Esophagus (tissue), 2 donors: ENCODE data around the gene LTBP2. TPM values are rescaled to one million over a fixed set of nuclear protein-coding genes. Genes with fewer than 3 reads are reported as not detected.

Source experiments
- H3K27ac ChIP-seq, 2 donors: one replicate each; pipeline ENCODE4 v1.5.1; 2013; ENCODE audit warnings: low read depth in 2 of 2, mild to moderate bottlenecking in 2 of 2, inconsistent platforms in 1 of 2, low read length in 1 of 2, moderate library complexity in 1 of 2
- H3K27me3 ChIP-seq, 2 donors: one replicate each; pipeline ENCODE4 v1.6.1; 2013; ENCODE audit warnings: low read length in 2 of 2, control low read depth in 1 of 2, mild to moderate bottlenecking in 1 of 2; ENCODE audit not compliant: insufficient read depth in 2 of 2, control insufficient read depth in 1 of 2
- H3K36me3 ChIP-seq, 2 donors: one replicate each; pipeline ENCODE4 v1.6.1; 2013; ENCODE audit warnings: low read length in 1 of 2; ENCODE audit not compliant: control insufficient read depth in 2 of 2, insufficient read depth in 2 of 2
- H3K4me1 ChIP-seq, 2 donors: one replicate each; pipeline ENCODE4 v1.6.1; 2013; ENCODE audit warnings: low read length in 1 of 2; ENCODE audit not compliant: control insufficient read depth in 2 of 2, insufficient read depth in 2 of 2
- H3K4me3 ChIP-seq, 2 donors: one replicate each; pipeline ENCODE4 v1.5.1; 2013; ENCODE audit warnings: low read length in 2 of 2, mild to moderate bottlenecking in 2 of 2, low read depth in 1 of 2, moderate library complexity in 1 of 2
- H3K9me3 ChIP-seq, 2 donors: one replicate each; pipeline ENCODE4 v1.6.1; 2013; ENCODE audit warnings: mild to moderate bottlenecking in 2 of 2, low read depth in 1 of 2, low read length in 1 of 2, moderate library complexity in 1 of 2; ENCODE audit not compliant: control insufficient read depth in 2 of 2, insufficient read depth in 1 of 2
- WGBS, 2 donors: extraction: QIAGEN DNeasy Blood & Tissue Kit; methylation state at CpG; one replicate each; pipeline ENCODE4 v1.1.7; 2013; 5-methylcytosine and 5-hydroxymethylcytosine counted together
- polyA plus RNA-seq, 2 donors: library from polyadenylated mRNA; stranded (reverse); fragments of 200-250 nt; gene quantifications; one replicate each; pipeline ENCODE4 v1.2.3, GENCODE V29; 2013
- donor health status: healthy with polysubstance abuse.
- donor health status: Bipolar disorder and iron deficiency.

Gene LTBP2
- polyA plus RNA-seq, 2 donors, result 4.7 to 5.5 TPM

DNA sequence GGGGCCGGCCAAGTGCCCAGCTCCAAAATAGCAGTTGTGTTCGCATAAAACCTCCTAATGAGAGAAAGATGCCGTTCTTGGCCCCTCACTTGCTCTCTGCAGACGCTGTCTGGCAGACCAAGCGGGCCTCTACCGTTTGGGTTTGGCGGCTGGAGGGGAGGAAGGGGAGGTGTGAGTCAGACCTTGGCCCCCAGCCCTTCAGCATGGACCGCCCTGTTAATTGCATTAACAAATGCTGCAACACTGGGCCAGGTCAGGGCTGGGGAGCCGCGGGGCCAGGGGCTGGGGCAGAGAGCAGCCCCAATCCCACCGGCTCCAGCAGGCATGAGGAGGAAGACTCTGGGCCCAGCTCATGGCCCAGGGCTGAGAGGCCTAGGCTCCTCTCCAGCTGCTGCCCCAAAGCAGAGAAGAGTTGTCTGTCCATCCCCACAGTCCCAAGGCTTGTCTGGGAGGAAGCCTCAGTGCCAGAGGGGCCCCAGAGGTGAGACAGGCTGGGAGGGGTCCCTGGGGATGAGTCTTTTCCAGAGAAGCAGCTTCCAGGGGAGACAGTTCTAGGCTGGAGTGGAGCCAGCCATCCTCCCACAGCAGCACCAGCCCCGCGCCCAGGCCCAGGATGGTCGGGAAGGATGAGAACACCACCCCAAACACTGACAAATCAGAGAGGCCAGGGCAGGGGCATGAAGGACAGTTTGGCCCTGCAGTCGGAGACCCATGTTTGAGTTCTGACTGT, 16.9 kb downstream of the LTBP2 start:
- WGBS, 2 donors, result 37 to 52% methylated on average over 15 of the region's 15 CpGs
- Histone ChIP-seq H3K36me3 (peaks cover 0 to 2% of the 10 kb centered on the region in 2 donors), H3K9me3 (no peaks in the 10 kb centered on the region), H3K4me3 (no peak overlapping the region), H3K27ac (peak overlapping the region; percentile 72 to 84), H3K27me3 (no peaks in the 10 kb centered on the region), H3K4me1 (peaks cover 23 to 33% of the 10 kb centered on the region in 2 donors)

GRCh38 chr14:74594606-74595005, 17.4 kb downstream of the LTBP2 start:
- Histone ChIP-seq H3K4me1 (peaks cover 17 to 31% of the 10 kb centered on the region in 2 donors), H3K27ac (peak overlapping the region; percentile 66 to 84), H3K27me3 (no peaks in the 10 kb centered on the region), H3K9me3 (no peaks in the 10 kb centered on the region), H3K4me3 (no peak overlapping the region), H3K36me3 (peaks cover 0 to 2% of the 10 kb centered on the region in 2 donors)
- whole genome bisulfite sequencing, 2 donors, result 35 to 60% methylated on average over 5 of the region's 5 CpGs

- WGBS, 2 donors, result 67 to 71% methylated on average over 7 of the region's 7 CpGs
- H3K27ac ChIP-seq, result peak overlapping the region; percentile 33 to 66
- no peak overlapping the region for H3K4me3 ChIP-seq
- no peaks in the 10 kb centered on the region for H3K27me3 ChIP-seq
- H3K9me3 ChIP-seq, result no peaks in the 10 kb centered on the region
- H3K4me1 ChIP-seq, result peaks cover 15 to 30% of the 10 kb centered on the region in 2 donors
- H3K36me3 ChIP-seq, result peaks cover 0 to 2% of the 10 kb centered on the region in 2 donors
These were observed 18.0 kb downstream of the LTBP2 start for GRCh38 chr14:74594029-74594428.

- 62 to 73% methylated on average over 10 of the region's 10 CpGs for WGBS, 2 donors
- H3K36me3 ChIP-seq, result peaks cover 0 to 2% of the 10 kb centered on the region in 2 donors
- no peaks in the 10 kb centered on the region for H3K27me3 ChIP-seq
- no peak overlapping the region for H3K4me3 ChIP-seq
- H3K27ac ChIP-seq, result peak overlapping the region in 1 of 2 donors; percentile 56
- peaks cover 15 to 29% of the 10 kb centered on the region in 2 donors for H3K4me1 ChIP-seq
- no peaks in the 10 kb centered on the region for H3K9me3 ChIP-seq
These were observed 18.6 kb downstream of the LTBP2 start for GRCh38 chr14:74593241-74593953.

GRCh38 chr14:74592476-74593201, 19.4 kb downstream of the LTBP2 start:
- Histone ChIP-seq H3K36me3 (no peaks in the 10 kb centered on the region), H3K9me3 (no peaks in the 10 kb centered on the region), H3K27ac (peak overlapping the region in 1 of 2 donors; percentile 6), H3K4me3 (no peak overlapping the region), H3K4me1 (peaks cover 15 to 26% of the 10 kb centered on the region in 2 donors), H3K27me3 (no peaks in the 10 kb centered on the region)
- WGBS, 2 donors, result 83 to 91% methylated on average over 13 of the region's 13 CpGs

GRCh38 chr14:74591899-74592298, 20.1 kb downstream of the LTBP2 start:
- H3K27ac ChIP-seq, result peak overlapping the region in 1 of 2 donors; percentile 29
- H3K4me1 ChIP-seq, result peaks cover 15 to 26% of the 10 kb centered on the region in 2 donors
- no peaks in the 10 kb centered on the region for H3K9me3 ChIP-seq
- H3K4me3 ChIP-seq, result no peak overlapping the region
- no peaks in the 10 kb centered on the region for H3K36me3 ChIP-seq
- H3K27me3 ChIP-seq, result no peaks in the 10 kb centered on the region
- 52 to 66% methylated on average over 5 of the region's 5 CpGs for WGBS, 2 donors

- H3K36me3 ChIP-seq, result no peaks in the 10 kb centered on the region
These were observed 20.6 kb downstream of the LTBP2 start for GRCh38 chr14:74591394-74591793.

DNA sequence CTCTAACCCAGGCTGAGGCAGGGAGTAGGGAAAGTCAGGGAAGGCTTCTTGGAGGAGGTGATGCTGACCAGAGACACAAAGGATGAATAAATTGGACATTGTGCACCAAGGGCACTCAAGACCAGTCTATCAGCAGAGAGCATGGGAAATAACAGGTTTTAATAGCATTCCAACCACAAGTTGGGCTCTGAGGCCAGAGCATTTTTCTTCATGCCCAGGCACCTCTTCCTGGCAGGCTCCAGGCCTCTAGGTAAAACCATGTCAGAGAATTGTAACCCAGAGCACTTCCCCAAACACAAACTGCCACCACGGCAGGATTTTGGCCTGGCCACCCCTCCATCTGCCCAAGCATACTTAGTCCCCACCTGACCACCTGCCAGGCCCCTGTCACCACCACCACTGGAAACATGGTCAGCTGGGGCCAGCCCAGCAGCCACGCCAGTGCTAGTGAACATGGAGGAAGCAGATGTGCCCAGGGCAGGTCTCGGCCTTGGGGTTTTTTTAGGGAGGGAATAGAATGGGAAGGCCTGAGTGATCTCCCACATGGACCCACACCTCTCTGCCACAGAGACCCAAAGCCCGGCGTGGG, 22.7 kb downstream of the LTBP2 start:
- no peak overlapping the region for H3K4me3 ChIP-seq
- 57 to 59% methylated on average over 5 of the region's 5 CpGs for WGBS, 2 donors
- no peaks in the 10 kb centered on the region for H3K27me3 ChIP-seq
- no peaks in the 10 kb centered on the region for H3K9me3 ChIP-seq
- H3K36me3 ChIP-seq, result no peaks in the 10 kb centered on the region
- H3K27ac ChIP-seq, result peak overlapping the region in 1 of 2 donors; percentile 41
- peaks cover 4 to 8% of the 10 kb centered on the region in 2 donors for H3K4me1 ChIP-seq

More at GRCh38 chr14:74591394-74591793, 20.6 kb downstream of the LTBP2 start:
- Histone ChIP-seq H3K27ac (peak overlapping the region; percentile 33 to 52), H3K27me3 (no peaks in the 10 kb centered on the region), H3K4me1 (peaks cover 13 to 22% of the 10 kb centered on the region in 2 donors), H3K4me3 (no peak overlapping the region), H3K9me3 (no peaks in the 10 kb centered on the region)
- WGBS, 2 donors, result 41 to 58% methylated on average over 6 of the region's 6 CpGs

- H3K4me3 ChIP-seq, result no peak overlapping the region
- no peak overlapping the region for H3K27ac ChIP-seq
- whole genome bisulfite sequencing, 2 donors, result 93 to 97% methylated on average over 10 of the region's 10 CpGs
- H3K9me3 ChIP-seq, result no peaks in the 10 kb centered on the region
- H3K27me3 ChIP-seq, result no peaks in the 10 kb centered on the region
- peaks cover 8 to 20% of the 10 kb centered on the region in 2 donors for H3K4me1 ChIP-seq
- no peaks in the 10 kb centered on the region for H3K36me3 ChIP-seq
These were observed 24.7 kb downstream of the LTBP2 start for GRCh38 chr14:74587363-74587707.
